NOMO-1 (cell line): ENCODE data around the gene PDE11A.

Source experiments
- DNase-seq, 2 experiments: peaks; one replicate each; lab custom pipeline; 2025; ENCODE audit not compliant: unreplicated experiment in 2 of 2; lab: John Stamatoyannopoulos, UW

Gene PDE11A

GRCh38 chr2:177676636-177677035 is 395.9 kb downstream of the PDE11A start:
- DNase-seq = no peak

GRCh38 chr2:177675825-177676224 is 396.8 kb downstream of the PDE11A start:
- DNase-seq = no peak

GRCh38 chr2:177675350-177675821 is 397.2 kb downstream of the PDE11A start:
- no peak for DNase-seq

DNA sequence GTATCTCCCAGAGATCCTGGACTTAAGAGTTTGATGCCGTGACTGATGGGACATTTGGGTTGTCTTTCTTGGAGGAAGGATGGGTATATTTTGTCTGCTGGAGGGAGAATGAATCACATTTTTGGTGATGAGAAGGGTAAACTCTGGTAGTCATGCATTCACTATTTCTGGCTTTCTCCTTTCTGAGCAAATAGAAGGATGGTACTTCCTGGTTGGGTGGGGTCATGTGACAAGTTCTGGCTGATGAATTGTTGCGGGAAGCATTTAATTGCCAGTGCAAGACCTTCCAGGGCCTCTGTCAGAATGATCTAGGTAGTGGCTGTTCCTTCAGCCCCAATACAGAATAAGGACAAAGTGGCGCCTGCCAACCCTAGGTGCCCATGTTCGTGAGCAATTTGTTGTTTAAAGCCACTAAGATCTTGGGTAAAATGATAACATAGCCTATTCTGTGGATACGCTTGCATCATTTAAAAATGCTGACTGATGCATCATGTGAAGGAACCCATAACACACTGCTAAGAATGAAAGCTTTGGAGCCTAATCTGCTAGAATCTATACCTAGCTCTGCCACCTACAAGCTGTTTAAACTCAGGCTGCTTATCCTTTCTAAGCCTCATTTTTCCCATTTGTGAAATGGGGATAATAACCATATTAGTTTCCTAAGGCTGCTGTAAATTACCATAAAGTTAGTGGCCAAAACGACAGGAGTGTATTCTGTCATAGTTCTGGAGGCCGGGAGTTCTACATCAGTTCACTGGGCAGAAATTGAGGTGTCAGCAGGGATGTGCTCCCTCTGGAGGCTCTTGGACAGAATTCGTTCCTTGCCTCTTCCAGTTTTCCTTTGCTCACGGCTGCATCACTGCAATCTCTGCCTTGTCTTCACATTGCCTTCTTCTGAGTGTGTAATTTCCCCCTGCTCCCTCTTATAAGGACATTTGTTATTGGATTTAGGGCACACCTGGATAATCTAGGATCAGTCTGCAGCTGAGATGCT is 398.7 kb downstream of the PDE11A start:
- no peak for DNase-seq

- no peak for DNase-seq
Observed at GRCh38 chr2:177671662-177672061, 400.9 kb downstream of the PDE11A start.

GRCh38 chr2:177670791-177671535 is 401.6 kb downstream of the PDE11A start:
- no peak for DNase-seq

GRCh38 chr2:177669625-177670330 is 402.8 kb downstream of the PDE11A start:
- no peak for DNase-seq

DNA sequence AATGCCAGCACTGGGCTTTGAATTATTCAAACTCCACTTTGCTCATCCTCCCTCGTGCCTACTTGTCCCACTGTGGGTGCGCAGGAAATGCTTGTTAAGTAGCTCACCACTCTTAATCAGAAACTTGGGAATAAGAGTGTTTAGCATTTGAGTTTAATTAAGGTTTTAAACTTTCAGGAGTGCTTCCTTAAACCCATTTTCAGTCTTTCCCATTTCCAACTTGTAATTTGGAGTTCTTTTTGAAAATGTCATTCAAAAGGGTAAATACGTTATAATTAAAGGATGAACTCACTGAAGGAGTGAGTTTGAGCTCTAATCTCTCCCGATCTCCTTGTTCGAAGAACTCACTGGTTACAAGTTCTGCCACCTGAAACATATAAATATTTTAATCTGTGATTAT is 403.4 kb downstream of the PDE11A start:
- no peak for DNase-seq

GRCh38 chr2:177668617-177669016 is 404.0 kb downstream of the PDE11A start:
- DNase-seq = no peak

DNA sequence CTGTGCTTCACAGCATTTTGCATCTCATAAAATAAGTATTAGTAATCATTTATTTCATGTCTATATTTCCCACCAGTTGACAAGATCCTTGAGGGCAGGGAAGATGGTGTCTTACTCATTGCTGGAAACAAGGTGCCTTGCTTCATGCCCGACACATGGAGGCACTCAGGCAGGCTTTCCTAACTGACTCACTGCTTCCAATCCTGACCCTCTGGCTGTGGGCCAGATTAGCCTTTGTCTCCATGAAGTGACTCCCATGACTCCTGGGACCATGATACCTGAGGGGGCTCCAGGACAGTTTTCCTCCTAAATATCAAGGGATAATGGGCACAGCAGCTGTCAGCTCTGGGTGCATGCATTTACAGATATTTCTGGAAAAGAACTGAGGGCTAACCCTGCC is 405.0 kb downstream of the PDE11A start:
- DNase-seq = no peak

GRCh38 chr2:177666408-177666807 is 406.2 kb downstream of the PDE11A start:
- no peak for DNase-seq

GRCh38 chr2:177665948-177666347 is 406.6 kb downstream of the PDE11A start:
- DNase-seq = no peak

- no peak for DNase-seq
Observed at GRCh38 chr2:177665328-177665727, 407.2 kb downstream of the PDE11A start.

GRCh38 chr2:177662895-177663294 is 409.7 kb downstream of the PDE11A start:
- DNase-seq = no peak

GRCh38 chr2:177660742-177661141 is 411.8 kb downstream of the PDE11A start:
- no peak for DNase-seq

- DNase-seq = no peak
Observed at GRCh38 chr2:177658309-177658708, 414.3 kb downstream of the PDE11A start.

DNA sequence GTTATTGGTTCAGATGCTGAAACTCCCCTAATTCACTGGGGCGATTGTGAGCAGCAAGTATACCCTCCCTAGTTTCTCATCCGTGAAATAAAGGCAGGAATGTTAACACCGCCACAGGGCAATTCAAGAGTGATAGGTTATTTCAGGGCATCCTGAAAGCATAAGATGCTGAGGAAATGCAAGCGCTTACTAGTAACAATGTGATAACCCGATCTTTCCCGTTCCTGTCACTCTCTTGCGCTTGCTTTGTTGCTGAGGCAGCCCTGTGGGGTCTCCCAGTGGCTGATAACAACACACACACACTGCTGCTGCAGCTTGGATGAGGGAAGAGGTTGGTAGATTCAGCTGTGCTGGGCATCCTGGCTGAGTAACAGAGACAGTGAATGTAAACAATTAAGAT is 420.7 kb downstream of the PDE11A start:
- DNase-seq = no peak

GRCh38 chr2:177649568-177650518 is 422.7 kb downstream of the PDE11A start:
- DNase-seq = no peak

DNA sequence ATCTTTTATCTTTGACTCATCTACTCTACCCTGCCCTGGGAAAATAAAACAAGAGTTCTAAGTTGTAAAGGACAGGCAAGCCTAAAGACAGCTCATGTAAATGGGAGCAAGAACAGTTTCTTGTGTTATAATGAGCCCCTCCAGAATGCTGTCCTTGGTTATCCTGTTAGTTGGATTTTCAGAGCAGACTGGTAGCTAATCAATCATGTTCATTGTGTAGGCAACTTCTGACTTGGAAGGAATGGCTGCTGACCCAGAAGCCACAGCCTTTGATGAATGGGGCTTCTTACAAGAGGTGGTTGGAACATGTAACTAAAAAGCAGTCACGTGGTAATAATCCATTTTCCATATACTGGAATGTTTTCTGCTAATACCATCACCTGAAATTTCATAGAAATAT is 425.8 kb downstream of the PDE11A start:
- no peak for DNase-seq

GRCh38 chr2:177646241-177646640 is 426.3 kb downstream of the PDE11A start:
- DNase-seq = no peak
